HCT116 (cell line): ENCODE data around the gene ACCSL. TPM values are rescaled to one million over a fixed set of nuclear protein-coding genes. Genes with fewer than 3 reads are reported as not detected.

ENCODE experiments used
- ATAC-seq: fragments of 200-7000 bp; cut with Tn5 transposase; 2 replicates; pipeline ENCODE4 v1.9.1; 2020; ENCODE audit warnings: mild to moderate bottlenecking, moderate library complexity
- BruUV-seq: library from RNA; stranded (reverse); fragments of 400-500 nt; replicated peaks from 2 replicates; lab custom pipeline; 2021; lab: Mats Ljungman, UMichigan
- CTCF ChIA-PET: fragments of 300-600 bp; sonication (Branson Sonifier 250); formaldehyde crosslinking; loops from one replicate; lab custom pipeline; 2021; ENCODE audit warnings: antibody characterized with exemption; lab: Charles Lee
- POLR2A ChIA-PET: fragments of 300-600, 350-600 bp; sonication (Branson Sonifier 250); formaldehyde crosslinking; loops from one replicate; lab custom pipeline; 2021; ENCODE audit warnings: antibody characterized with exemption; lab: Charles Lee
- RAD21 ChIA-PET, 2 experiments: fragments of 300-600 bp; sonication (Branson Sonifier 250); formaldehyde crosslinking; loops; one replicate each; lab custom pipeline; 2023; ENCODE audit warnings: low total read pairs in 2 of 2; ENCODE audit not compliant: uncharacterized antibody in 2 of 2, unreplicated experiment in 2 of 2, low non-redundant PET in 1 of 2; lab: Charles Lee
- DNase-seq: peaks from one replicate; pipeline ENCODE4 v3.0.0-alpha.2; 2010; ENCODE audit warnings: low read depth, low spot score
- H2AFZ ChIP-seq: fragments of 200-600 bp; shearing (Covaris generic), sonication (generic); 2 replicates; pipeline ENCODE4 v1.6.1; 2017; ENCODE audit warnings: low read depth, mixed run types, mixed read lengths, antibody characterized with exemption, low read length; ENCODE audit not compliant: poor library complexity, severe bottlenecking
- H3K27ac ChIP-seq: 2 replicates; pipeline ENCODE4 v1.5.1; 2012; ENCODE audit warnings: low read depth, low read length
- H3K27me3 ChIP-seq: fragments of 200-600 bp; sonication (generic); 2 replicates; pipeline ENCODE4 v1.6.1; 2016; ENCODE audit warnings: mixed run types, low read length, mixed read lengths; ENCODE audit not compliant: insufficient read depth
- H3K36me3 ChIP-seq, 2 experiments: fragments of 200-500 bp in 1 of 2; fragments of 200-600 bp in 1 of 2; sonication (Bioruptor generic) in 1 of 2; sonication (generic) in 1 of 2; 2 replicates each; pipeline versions ENCODE4 v1.5.1 to v1.6.1; 2014 to 2016; ENCODE audit warnings: low read length in 2 of 2, inconsistent platforms in 1 of 2, mixed read lengths in 1 of 2, mixed run types in 1 of 2; ENCODE audit not compliant: insufficient read depth in 2 of 2, control insufficient read depth in 1 of 2
- H3K4me1 ChIP-seq, 2 experiments: fragments of 200-600 bp in 1 of 2; sonication (generic) in 1 of 2; 2 replicates each; pipeline versions ENCODE4 v1.5.1 to v1.6.1; 2012 to 2017; ENCODE audit warnings: low read length in 2 of 2, inconsistent platforms in 1 of 2, mild to moderate bottlenecking in 1 of 2, mixed read lengths in 1 of 2, mixed run types in 1 of 2, moderate library complexity in 1 of 2; ENCODE audit not compliant: insufficient read depth in 2 of 2, control insufficient read depth in 1 of 2
- H3K4me2 ChIP-seq: fragments of 200-600 bp; sonication (generic); 2 replicates; pipeline ENCODE4 v1.6.1; 2017; ENCODE audit warnings: mixed run types, low read length, mixed read lengths
- H3K4me3 ChIP-seq, 2 experiments: fragments of 200-600 bp in 1 of 2; sonication (generic) in 1 of 2; replicated peaks in 1 of 2; 2 replicates each; pipeline ENCODE4 v1.5.1; 2011 to 2016; ENCODE audit warnings: low read length in 2 of 2, control low read depth in 1 of 2, low read depth in 1 of 2, mild to moderate bottlenecking in 1 of 2, mixed read lengths in 1 of 2, mixed run types in 1 of 2
- H3K79me2 ChIP-seq: fragments of 200-600 bp; sonication (generic); 2 replicates; pipeline ENCODE4 v1.6.1; 2017; ENCODE audit warnings: mild to moderate bottlenecking, mixed run types, low read length, moderate library complexity, mixed read lengths; ENCODE audit not compliant: insufficient read depth
- H3K9ac ChIP-seq: fragments of 200-600 bp; sonication (generic); 2 replicates; pipeline ENCODE4 v1.6.1; 2016; ENCODE audit warnings: low read length, mixed read lengths
- H3K9me2 ChIP-seq: fragments of 200-600 bp; sonication (generic), shearing (Covaris generic); 2 replicates; pipeline ENCODE4 v1.6.1; 2017; ENCODE audit warnings: mixed run types, mild to moderate bottlenecking, moderate library complexity; ENCODE audit not compliant: insufficient read depth
- H3K9me3 ChIP-seq, 2 experiments: fragments of 200-500 bp in 1 of 2; fragments of 200-600 bp in 1 of 2; sonication (Bioruptor generic) in 1 of 2; sonication (generic) in 1 of 2; 2 replicates each; pipeline ENCODE4 v1.6.1; 2014 to 2017; ENCODE audit warnings: low read length in 2 of 2, mixed read lengths in 2 of 2, inconsistent platforms in 1 of 2, low read depth in 1 of 2, mild to moderate bottlenecking in 1 of 2, mixed run types in 1 of 2, moderate library complexity in 1 of 2; ENCODE audit not compliant: control insufficient read depth in 1 of 2, insufficient read depth in 1 of 2
- H4K20me1 ChIP-seq: fragments of 200-600 bp; sonication (generic), shearing (Covaris generic); 2 replicates; pipeline ENCODE4 v1.6.1; 2017; ENCODE audit warnings: mixed run types, mild to moderate bottlenecking, moderate library complexity; ENCODE audit not compliant: insufficient read depth
- ATF3 ChIP-seq: IDR thresholded peaks from 2 replicates; pipeline ENCODE4 v1.6.1; 2012
- CBX3 ChIP-seq: IDR thresholded peaks from 2 replicates; pipeline ENCODE4 v1.6.1; 2012; ENCODE audit warnings: low read depth
- CTCF ChIP-seq, 3 experiments: fragments of 200-600 bp in 1 of 3; sonication (generic) in 1 of 3; IDR thresholded peaks in 2 of 3; conservative IDR thresholded peaks in 1 of 3; 2 replicates each; pipeline ENCODE4 v1.5.1; 2012 to 2017; ENCODE audit warnings: low read depth in 2 of 3, low read length in 2 of 3, antibody characterized with exemption in 1 of 3, borderline replicate concordance in 1 of 3, control low read depth in 1 of 3, mild to moderate bottlenecking in 1 of 3, mixed read lengths in 1 of 3, mixed run types in 1 of 3, moderate library complexity in 1 of 3; ENCODE audit not compliant: insufficient read depth in 1 of 3
- EGR1 ChIP-seq: IDR thresholded peaks from 2 replicates; pipeline ENCODE4 v1.6.1; 2012; ENCODE audit warnings: low read depth
- ELF1 ChIP-seq: IDR thresholded peaks from 2 replicates; pipeline ENCODE4 v1.6.1; 2012; ENCODE audit warnings: low read depth, borderline replicate concordance
- FOSL1 ChIP-seq: IDR thresholded peaks from 2 replicates; pipeline ENCODE4 v1.6.1; 2012; ENCODE audit warnings: low read depth
- JUND ChIP-seq: IDR thresholded peaks from 2 replicates; pipeline ENCODE4 v1.6.1; 2012
- MAX ChIP-seq: IDR thresholded peaks from 2 replicates; pipeline ENCODE4 v1.6.1; 2012
- POLR2A ChIP-seq: IDR thresholded peaks from 2 replicates; pipeline ENCODE4 v1.7.0; 2011; ENCODE audit warnings: borderline replicate concordance; ENCODE audit not compliant: insufficient read depth, insufficient read length; ENCODE audit errors: extremely low read depth
- POLR2AphosphoS5 ChIP-seq: IDR thresholded peaks from 2 replicates; pipeline ENCODE4 v1.6.1; 2011; ENCODE audit warnings: mild to moderate bottlenecking, low read depth, low read length, moderate library complexity
- RAD21 ChIP-seq: IDR thresholded peaks from 2 replicates; pipeline ENCODE4 v1.6.1; 2012; ENCODE audit warnings: low read depth, mild to moderate bottlenecking
- REST ChIP-seq: IDR thresholded peaks from 2 replicates; pipeline ENCODE4 v1.6.1; 2012; ENCODE audit warnings: low read depth
- SIN3A ChIP-seq: IDR thresholded peaks from 2 replicates; pipeline ENCODE4 v1.6.1; 2012; ENCODE audit warnings: low read depth
- TCF7L2 ChIP-seq: IDR thresholded peaks from 2 replicates; pipeline ENCODE4 v1.7.0; 2011; ENCODE audit warnings: borderline replicate concordance, inconsistent platforms; ENCODE audit not compliant: insufficient read depth, insufficient read length; ENCODE audit errors: extremely low read depth
- ZBTB33 ChIP-seq: IDR thresholded peaks from 2 replicates; pipeline ENCODE4 v1.6.1; 2011; ENCODE audit warnings: mild to moderate bottlenecking, low read length, moderate library complexity; ENCODE audit not compliant: insufficient replicate concordance; ENCODE audit errors: extremely low read depth
- ZFX ChIP-seq: fragments of 450-650 bp; IDR thresholded peaks from 2 replicates; pipeline ENCODE4 v1.6.1; 2017
- intact Hi-C: fragments of 100-400 bp; cut with micrococcal nuclease; formaldehyde crosslinking; loops from 2 replicates; pipeline ENCODE4 v1.10.0; 2022
- total RNA-seq: library from RNA; stranded (reverse); gene quantifications from one replicate; pipeline ENCODE4 v1.2.1, GENCODE V29; 2021; ENCODE audit not compliant: unreplicated experiment

The ACCSL gene
- total RNA-seq, 1 experiment from 2014 or later: not detected

- no peaks in the 10 kb centered on the region for H3K79me2 ChIP-seq
- no peak for TF ChIP-seq CTCF (IDR thresholded peaks at IDR 0.05 in 2 of 3, conservative IDR thresholded peaks at IDR 0.05 in 1 of 3; ENCODE audit: borderline replicate concordance in 1 of 3, insufficient read depth in 1 of 3, low read depth in 2 of 3, low read length in 2 of 3)
- no peak for TF ChIP-seq CBX3
- no peak for TF ChIP-seq EGR1
- TF ChIP-seq REST: no peak
- no peak for TF ChIP-seq ELF1
- no peak for TF ChIP-seq SIN3A
- no peak for TF ChIP-seq ATF3
- TF ChIP-seq ZBTB33: no peak
- TF ChIP-seq RAD21: no peak
- no peak for TF ChIP-seq ZFX
- TF ChIP-seq JUND: no peak
- no peak for TF ChIP-seq FOSL1
- TF ChIP-seq POLR2AphosphoS5: no peak
- no peak for TF ChIP-seq MAX
- no peak for TF ChIP-seq TCF7L2
- TF ChIP-seq POLR2A: no peak
- no peak overlapping the region for H3K9ac ChIP-seq
- no TSS peak for BruUV-seq
- ChIA-PET POLR2A (no interaction called here), RAD21 (interaction anchor here in 1 of 2 experiments (0.7 kb wide), 1 partner anchor 1097 kb away, joined by 7 read pairs; no protein-coding TSS in a partner anchor), CTCF (no interaction called here)
- no peak overlapping the region for H3K27ac ChIP-seq
- no peaks in the 10 kb centered on the region for H3K9me2 ChIP-seq
- H2AFZ ChIP-seq: no peak overlapping the region
- H3K4me2 ChIP-seq: no peak overlapping the region
- ATAC-seq: no peak
- peaks cover 10% of the 10 kb centered on the region; the same call in 1 of the 2 replicates for H3K27me3 ChIP-seq
- H3K9me3 ChIP-seq: no peaks in the 10 kb centered on the region
- H3K4me1 ChIP-seq: no peaks in the 10 kb centered on the region
- H4K20me1 ChIP-seq: no peaks in the 10 kb centered on the region
- no peak for DNase-seq
- intact Hi-C loops: no loop called here
- H3K36me3 ChIP-seq: no peaks in the 10 kb centered on the region
- H3K4me3 ChIP-seq: no peak overlapping the region
Observed at GRCh38 chr11:44006917-44007361, 40.8 kb upstream of the ACCSL start.
